NOMO-1 treated with DMSO at 0.1 percent for 48 hours (cell line): ENCODE measurements around the gene PDCD7.
"Not testable (repeated sequence)": the region's sequence is repeated elsewhere in the genome, so short reads cannot be mapped to it uniquely, and the experiment has no call there.

ENCODE experiments used
- DNase-seq: peaks from one replicate; lab custom pipeline; 2025; ENCODE audit not compliant: unreplicated experiment; lab: John Stamatoyannopoulos, UW

The PDCD7 gene

GRCh38 chr15:65076486-65077290 lies 56.9 kb downstream of the PDCD7 start, which contains the start of gene KBTBD13:
KBTBD13 (plus strand) TSS chr15:65076746; CDS start chr15:65076816, 70 bp downstream.
- DNase-seq = no peak

- DNase-seq = not testable (repeated sequence)
These were observed 57.8 kb downstream of the PDCD7 start for GRCh38 chr15:65075607-65076395.

- DNase-seq = not testable (repeated sequence)
These were observed 58.7 kb downstream of the PDCD7 start for GRCh38 chr15:65074946-65075345.

- no peak for DNase-seq
These were observed 61.0 kb downstream of the PDCD7 start for GRCh38 chr15:65072617-65073016.

GRCh38 chr15:65072027-65072426 lies 61.6 kb downstream of the PDCD7 start:
- no peak for DNase-seq

GRCh38 chr15:65071381-65071811 lies 62.2 kb downstream of the PDCD7 start:
- DNase-seq = no peak

GRCh38 chr15:65069779-65070546 lies 63.6 kb downstream of the PDCD7 start:
- DNase-seq = no peak

- no peak for DNase-seq
These were observed 64.4 kb downstream of the PDCD7 start for GRCh38 chr15:65069179-65069578.

GRCh38 chr15:65068403-65068788 lies 65.2 kb downstream of the PDCD7 start:
- no peak for DNase-seq

- no peak for DNase-seq
These were observed 65.8 kb downstream of the PDCD7 start, which contains the start of gene RASL12 for GRCh38 chr15:65067645-65068402. RASL12 (minus strand) TSS chr15:65067991; CDS start chr15:65067835, 156 bp downstream.
